COLO668 (cell line): ENCODE measurements around the gene SEMA6C.
"Not testable (repeated sequence)": the region's sequence is repeated elsewhere in the genome, so short reads cannot be mapped to it uniquely, and the experiment has no call there.

Experiments used
- DNase-seq: peaks from one replicate; lab custom pipeline; 2025; ENCODE audit not compliant: unreplicated experiment; lab: John Stamatoyannopoulos, UW

SEMA6C gene, protein sequence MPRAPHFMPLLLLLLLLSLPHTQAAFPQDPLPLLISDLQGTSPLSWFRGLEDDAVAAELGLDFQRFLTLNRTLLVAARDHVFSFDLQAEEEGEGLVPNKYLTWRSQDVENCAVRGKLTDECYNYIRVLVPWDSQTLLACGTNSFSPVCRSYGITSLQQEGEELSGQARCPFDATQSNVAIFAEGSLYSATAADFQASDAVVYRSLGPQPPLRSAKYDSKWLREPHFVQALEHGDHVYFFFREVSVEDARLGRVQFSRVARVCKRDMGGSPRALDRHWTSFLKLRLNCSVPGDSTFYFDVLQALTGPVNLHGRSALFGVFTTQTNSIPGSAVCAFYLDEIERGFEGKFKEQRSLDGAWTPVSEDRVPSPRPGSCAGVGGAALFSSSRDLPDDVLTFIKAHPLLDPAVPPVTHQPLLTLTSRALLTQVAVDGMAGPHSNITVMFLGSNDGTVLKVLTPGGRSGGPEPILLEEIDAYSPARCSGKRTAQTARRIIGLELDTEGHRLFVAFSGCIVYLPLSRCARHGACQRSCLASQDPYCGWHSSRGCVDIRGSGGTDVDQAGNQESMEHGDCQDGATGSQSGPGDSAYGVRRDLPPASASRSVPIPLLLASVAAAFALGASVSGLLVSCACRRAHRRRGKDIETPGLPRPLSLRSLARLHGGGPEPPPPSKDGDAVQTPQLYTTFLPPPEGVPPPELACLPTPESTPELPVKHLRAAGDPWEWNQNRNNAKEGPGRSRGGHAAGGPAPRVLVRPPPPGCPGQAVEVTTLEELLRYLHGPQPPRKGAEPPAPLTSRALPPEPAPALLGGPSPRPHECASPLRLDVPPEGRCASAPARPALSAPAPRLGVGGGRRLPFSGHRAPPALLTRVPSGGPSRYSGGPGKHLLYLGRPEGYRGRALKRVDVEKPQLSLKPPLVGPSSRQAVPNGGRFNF

DNA sequence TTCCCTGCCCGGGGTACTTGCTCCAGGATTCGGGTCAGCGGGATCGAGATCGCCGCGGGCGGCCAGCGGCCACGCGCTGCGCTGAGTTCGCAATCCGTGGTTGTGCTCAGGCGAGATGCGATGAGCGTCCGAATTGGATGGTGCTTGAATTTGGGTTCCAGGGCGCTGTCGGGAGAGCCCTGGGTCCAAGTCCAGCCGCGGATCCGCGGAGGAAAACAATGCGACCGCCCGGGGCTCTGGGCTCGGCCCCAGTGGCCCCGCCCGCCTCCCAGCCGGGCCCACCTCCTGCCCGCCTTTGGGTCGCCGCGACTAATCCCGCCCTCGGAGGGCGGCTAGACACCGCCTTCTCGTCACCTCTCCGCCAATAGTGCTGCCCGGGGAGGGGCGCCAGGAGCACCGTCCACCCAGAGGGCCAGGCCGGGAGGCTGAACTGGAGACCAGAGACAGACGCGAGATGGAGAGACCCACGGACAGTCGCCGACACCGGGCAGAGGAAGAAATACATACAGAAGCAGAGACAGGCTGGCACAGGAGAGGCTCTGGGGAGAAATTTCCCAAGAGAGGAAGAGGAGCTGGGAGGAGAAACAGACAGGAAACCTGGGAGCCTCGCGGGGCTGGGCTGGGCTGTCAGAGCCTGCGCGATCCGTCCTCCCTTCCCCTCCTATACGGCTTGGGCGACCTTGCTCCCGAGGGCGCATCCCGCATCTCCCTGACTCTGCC is at the start of gene SEMA6C:
TSS of gene SEMA6C (minus strand) at position 220 of the 720 bp plus-strand sequence. CDS start 4,010 bp downstream, outside the sequence.
- DNase-seq = peak; percentile 95

DNA sequence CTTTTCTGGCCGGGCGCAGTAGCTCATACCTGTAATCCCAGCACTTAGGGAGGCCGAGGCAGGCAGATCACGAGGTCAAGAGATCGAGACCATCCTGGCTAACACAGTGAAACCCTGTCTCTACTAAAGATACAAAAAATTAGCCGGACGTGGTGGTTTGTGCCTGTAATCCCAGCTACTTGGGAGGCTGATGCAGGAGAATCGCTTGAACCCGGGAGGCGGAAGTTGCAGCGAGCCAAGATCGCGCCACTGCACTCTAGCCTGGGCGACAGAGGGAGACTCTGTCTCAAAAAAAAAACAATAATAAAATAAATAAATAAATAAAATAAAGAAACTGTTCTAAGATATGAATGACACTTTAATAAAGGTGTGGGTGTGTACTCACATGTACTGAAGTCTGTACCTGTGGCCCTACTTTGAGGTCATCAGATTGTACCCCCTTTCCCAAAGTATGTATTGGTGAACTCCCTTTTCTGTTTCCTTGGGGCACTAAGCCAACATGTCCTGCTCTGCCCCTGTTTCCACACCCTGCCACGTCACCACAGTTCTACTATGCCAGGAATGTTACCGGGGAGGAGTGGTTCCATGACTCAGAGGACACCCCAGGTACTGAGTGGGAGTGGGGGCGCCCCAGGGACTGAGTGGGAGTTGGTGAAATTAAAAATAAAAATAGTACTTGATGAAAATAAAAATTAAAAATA is 48.6 kb upstream of the SEMA6C start:
- DNase-seq = not testable (repeated sequence)

DNA sequence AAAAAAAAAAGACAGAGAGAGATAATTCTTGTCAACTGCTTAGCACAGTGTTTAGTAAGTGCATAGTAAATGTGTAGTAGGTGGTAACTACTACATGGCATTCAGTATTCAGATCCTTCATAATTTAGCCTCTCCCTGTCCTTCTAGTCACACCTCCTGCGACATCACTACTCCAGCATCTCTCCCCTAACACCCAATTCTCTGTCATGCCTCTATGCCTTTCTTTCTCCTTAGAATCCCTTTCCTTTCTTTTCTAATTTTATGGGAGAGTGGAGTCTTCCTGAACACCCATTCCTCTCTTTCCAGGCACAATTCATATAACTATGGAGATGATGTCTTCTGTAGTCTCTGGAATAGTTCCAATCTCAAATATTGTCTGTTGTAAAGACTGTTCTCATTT is 47.4 kb upstream of the SEMA6C start:
- DNase-seq = no peak

DNA sequence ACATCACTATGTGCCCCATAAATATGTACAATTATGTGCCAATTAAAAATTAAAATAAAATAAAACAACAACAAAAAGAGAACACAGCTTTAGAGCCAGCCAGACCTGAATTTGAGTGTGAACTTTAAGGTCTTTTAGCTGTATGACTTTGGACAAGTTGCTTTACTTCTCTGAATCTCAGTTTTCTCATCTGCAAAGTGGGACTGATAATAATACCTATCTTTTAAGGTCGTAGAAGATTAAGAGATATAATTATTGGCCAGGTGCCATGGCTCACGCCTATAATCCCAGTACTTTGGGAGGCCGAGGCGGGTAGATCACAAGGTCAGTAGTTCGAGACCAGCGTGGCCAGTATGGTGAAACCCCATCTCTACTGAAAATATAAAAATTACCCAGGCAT is 46.9 kb upstream of the SEMA6C start:
- no peak for DNase-seq

DNA sequence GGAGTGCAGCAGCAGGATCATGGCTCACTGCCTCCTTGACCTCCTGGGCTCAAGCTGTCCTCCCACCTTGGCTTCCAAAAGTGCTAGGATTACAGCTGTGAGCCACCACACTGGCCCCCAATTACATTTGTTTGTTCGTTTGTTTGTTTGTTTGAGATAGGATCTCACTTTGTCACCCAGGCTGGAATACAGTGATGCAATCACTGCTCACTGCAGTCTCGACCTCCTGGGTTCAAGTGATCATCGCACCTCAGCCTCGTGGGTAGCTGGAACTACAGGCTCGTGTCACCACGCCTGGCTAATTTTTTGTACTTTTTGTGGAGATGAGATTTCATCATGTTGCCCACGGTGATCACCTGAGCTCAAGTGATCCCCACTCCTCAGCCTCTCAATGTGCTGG is 45.6 kb upstream of the SEMA6C start:
- no peak for DNase-seq

DNA sequence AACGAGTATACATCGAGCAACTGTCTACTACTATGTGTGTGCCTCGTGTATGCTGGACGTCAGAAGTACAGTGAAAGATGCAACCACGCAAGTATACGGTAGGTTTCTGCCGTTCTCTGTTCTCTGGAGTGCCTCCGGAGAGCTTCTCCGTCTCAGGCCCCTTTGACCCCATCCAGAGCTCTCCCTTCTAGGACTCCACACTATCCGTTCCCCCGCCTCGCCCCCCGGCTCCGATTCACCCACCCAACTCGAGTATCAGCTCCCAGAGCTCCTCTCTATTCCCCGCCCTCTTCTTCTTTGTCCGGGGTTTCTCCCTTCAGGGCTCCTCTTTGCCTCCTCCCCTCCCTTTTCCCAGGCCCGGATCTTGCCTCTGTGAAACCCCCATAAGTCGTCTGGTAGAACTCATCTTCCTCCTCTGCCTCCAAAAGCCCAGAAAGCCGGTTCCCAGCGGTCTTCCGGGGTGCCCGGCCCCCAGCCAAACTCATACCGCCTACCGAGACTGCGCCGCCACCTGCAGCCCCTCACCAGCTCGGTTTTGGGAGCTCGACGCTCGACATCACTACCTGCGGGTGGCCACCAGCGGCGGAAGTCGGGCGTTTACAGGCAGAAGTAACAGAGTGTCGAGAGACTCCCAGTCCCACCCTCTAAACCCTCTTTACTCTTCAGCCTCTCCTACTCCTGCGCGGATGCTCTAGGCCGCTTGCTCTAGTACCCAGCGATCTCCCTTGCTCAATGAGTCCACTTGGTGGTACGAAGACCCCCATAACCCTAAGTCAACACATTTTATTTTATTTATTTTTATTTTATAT is 43.4 kb upstream of the SEMA6C start, which contains the start of gene VPS72:
TSS of gene VPS72 (minus strand) at position 561 of the 809 bp plus-strand sequence. CDS start at position 485, 76 bp downstream.
- DNase-seq = peak; percentile 94

DNA sequence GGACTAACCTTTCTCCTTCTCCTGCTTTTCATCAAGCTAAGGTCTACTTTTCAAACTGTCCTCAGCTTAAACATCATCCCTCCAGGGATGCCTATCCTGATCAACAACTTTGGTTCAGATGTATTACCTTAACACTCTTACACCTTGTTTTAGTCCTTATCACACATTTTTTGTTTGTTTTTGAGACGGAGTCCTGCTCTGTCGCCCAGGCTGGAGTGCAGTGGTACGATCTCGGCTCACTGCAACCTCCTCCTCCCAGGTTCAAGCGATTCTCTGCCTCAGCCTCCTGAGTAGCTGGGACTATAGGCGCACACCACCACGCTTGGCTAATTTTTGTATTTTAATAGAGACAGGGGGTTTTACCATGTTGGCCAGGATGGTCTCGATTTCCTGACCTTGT is 42.2 kb upstream of the SEMA6C start:
- DNase-seq = not testable (repeated sequence)

DNA sequence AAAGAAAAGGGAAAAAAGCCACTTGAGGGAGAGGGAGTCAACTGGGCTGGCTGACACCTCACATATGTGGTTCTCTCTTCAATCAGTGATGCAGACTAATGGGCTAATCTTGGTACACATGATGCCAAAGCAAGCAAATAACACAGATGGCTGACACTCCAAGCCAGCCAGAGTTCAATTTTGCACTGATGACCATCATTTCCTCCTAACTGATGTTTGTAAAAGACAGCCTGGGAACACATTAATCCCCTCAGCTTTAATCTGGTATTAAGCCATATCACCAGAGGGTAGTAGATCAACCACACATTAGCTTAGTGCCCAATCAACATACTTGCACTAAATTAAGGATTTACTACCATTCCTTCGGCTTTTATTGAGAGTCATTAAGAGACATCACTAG is 40.8 kb upstream of the SEMA6C start:
- DNase-seq = no peak

DNA sequence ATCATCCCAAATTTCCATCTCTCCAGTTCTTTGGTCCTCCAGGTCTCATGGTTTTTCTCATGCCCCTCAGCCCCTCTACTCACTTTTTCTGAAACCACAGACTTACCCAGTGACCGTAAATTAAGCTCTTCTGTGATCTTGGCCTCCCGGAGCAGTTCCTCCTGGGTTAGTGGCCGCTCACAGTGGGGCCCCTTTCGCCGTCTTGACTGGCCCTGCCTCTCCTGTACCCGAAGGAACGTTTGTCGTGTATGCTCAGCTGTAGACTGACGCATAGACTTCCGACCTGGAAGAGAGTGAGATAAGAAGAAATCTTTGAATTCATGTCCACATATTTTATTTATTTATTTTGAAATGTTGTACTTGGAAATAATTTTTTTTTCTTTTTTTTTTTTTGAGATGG is 37.8 kb upstream of the SEMA6C start:
- DNase-seq = no peak

DNA sequence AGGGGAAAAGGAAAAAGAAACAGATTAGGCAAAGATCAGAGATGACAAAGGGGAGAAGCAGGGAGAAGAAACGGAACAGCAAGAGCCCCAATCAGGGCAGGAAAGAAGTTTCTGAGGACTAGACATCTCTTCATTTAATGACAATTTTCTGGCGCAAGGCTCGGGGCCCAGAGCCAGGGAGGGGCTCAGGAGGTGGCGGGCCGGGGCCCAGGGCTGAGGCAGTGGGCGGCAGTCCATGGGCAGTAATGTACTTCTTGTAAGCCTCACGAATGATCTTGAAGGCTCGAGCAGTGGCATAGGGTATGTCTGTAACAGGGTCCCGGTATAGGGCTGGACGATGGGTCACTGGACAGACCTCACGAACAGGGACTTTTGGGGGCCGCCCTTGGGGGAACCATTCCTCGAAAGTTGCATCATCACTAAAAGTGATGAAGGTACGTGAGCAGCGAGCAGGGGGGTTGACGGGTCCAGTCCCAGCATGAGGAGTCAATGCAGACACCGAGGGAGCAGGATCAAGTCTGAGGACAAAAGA is 30.1 kb upstream of the SEMA6C start:
- no peak for DNase-seq

DNA sequence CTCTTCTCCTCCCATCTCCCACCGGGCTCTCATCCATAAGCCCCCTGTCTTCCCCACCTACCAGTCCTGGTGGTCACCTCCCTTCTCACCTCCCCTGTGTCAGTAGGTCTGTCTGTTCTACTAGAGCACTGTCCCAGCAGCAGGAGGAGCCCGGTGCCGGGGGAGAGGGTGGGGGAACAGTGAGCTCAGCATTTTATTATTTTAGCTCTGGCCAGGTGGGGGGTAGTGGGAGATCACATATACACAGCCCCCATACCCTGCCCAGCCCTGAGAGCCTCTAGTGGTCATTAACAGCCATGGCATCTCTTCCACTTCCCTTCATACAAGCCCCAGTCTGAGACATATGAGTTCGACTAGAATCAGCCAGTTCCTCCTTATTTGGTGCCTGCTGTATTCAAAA is 29.4 kb upstream of the SEMA6C start, which contains the start of gene TMOD4:
TSS of gene TMOD4 (minus strand) at position 119 of the 400 bp plus-strand sequence. CDS start 1,106 bp downstream, outside the sequence.
- no peak for DNase-seq

DNA sequence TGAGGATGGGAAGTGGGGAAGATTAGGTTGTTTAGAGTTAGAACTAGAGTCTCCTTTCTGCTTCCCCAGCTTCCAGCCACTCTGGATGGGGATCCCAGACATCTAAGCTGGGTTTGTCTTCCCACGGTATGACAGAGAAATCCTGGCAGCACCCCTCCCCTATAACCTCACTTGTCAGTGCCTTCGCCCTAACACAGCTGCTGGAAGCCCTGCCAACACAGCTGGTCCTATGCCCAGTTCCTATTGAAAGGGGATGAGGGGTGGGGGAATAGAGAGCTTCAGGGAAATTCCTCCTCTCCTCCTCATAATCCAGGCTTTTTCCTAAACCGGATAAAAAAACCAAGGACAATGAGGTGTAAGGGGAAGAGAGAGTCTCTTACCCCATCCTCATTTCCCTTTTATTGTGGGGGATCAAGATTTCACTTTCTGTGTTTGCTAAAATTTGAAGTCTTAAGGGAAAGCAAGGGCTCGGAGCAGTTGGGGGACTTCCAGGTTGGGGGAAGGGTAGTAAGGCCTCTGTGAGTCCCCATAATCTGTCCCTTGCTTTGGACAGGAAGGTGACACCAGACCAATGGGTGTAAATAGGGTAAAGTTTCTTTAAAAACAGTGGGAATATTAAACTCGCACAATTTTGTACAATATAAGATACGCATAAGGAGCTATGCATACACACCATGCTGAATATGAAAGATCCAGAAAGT is 28.8 kb upstream of the SEMA6C start:
- no peak for DNase-seq

DNA sequence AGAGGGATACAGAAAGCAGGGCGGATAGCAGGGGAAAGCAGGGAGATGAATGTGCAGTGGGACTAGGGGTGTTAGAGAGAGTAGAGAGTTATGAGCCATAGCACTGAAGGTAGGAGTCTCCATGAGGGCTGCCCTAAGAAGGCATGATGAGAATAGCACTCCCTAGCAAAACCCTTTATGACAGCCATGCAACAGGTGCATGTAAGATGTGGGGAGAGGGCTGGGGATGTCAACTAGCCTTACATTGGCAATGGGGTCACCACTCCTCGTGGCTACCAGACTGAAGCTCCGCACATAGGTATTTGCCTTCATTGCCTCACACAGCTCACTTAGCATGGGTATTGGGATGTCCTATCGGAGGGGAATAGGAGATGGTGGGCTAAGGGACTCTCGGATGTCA is 24.8 kb upstream of the SEMA6C start:
- DNase-seq = no peak

DNA sequence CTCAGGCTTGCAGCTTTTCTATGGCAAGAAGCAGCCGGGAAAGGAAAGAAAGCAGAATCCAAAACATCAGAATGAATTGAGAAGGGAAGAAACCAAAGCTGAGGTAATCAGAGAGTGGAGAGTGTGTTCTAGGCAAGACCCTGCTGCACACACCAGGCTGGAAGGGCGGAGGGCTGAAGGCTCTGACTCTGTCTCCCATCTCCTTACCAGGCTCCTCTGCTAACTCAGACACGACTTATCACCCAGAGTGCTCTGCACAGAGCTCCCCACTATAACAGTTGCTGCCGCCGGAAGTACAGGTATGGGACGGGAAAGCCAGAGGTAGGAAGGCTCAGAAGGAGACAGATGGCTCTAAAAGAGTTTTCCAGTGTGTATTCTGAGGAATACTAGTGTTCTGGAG is 20.7 kb upstream of the SEMA6C start:
- DNase-seq = no peak

DNA sequence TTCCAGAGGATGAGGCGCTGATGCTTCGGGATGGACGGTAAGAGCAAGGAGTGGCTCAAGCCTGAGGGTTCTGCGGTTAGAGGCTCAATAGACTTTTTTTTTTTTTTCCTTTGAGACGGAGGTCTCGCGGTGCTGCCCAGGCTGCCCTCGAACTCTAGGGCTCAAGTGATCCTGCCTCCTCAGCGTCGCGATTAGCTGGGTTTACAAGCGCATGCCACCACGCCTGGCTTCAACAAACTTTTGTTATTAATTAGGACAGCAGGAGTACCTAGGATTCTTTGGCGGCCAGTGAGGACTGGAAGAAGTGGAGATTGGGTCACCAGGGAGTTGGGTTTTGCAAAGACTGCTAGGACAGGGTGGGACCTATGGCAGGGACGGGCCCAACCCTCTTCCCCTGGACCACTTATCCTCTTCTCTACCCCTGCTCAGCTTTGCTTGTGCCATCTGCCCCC is 20.1 kb upstream of the SEMA6C start:
- peak; percentile 38 for DNase-seq

DNA sequence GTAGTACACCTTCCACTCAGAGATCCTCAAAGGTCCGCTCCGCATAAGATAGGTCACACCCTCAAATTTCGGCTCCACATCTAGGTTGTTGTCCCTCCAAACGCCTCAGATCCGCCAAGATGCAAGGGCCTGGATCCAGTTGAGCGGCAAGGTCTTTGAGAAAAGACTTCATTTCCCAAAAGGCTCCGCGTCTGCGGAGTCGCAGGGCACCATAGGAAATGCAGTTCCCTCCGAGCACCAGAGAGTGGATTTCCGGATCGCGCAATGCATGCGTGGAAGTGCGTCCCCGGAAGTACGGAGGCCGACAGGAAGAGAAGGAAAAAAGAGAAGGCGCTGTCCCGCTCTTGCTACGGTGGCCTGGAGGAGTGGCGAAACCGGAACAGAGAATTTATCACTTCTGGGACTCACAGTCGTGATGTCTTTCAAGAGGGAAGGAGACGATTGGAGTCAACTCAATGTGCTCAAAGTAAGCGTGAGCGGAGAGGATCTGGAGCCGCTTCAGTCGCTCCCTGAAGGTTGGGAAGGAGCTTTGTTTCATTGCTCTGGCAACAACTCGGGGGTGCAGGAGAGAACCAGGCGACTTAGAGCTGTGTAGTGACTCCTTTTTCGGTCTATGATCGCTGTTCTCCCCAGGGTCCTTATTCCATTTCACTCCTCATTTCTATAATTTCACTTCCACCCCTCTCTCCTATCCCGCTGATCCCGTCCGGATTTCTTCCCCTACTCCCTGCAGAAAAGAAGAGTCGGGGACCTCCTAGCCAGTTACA is 19.5 kb upstream of the SEMA6C start, which contains the start of the genes LYSMD1 and SCNM1:
TSS of gene LYSMD1 (minus strand) at position 165 of the 767 bp plus-strand sequence. CDS start 644 bp downstream, outside the sequence.
TSS of gene SCNM1 (plus strand) at position 407 of the 767 bp plus-strand sequence. CDS start at position 416, 9 bp downstream.
- peak; percentile 99 for DNase-seq

DNA sequence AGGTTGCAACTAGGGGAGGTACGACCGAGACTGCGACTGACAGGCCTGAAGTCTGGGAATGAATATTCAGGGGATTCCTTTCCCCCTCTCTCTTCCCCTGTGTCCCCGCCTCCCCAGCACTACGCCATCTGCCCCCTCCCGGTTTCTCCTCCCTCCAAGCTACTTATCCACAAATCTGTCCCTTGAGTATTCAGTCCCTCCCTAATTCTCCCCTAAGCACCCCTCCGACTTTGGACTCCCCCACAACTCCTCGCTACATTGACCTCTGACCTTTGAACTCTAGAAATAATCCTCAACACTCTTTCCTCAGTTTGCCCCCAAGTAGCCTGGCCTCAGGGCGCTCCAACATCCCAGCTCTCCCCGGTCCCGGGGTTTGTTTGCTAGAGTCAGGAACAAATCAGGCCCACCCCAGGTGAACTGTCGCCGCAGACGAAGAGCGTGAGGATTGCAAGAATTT is 18.9 kb upstream of the SEMA6C start:
- DNase-seq = peak; percentile 34
